Bronchial epithelial cell (primary cell): ENCODE measurements around the gene CPLX1. TPM values are rescaled to one million over a fixed set of nuclear protein-coding genes. Genes with fewer than 3 reads are reported as not detected.
A peak's percentile ranks its signal among the peaks of the same experiment; 100 is the strongest.

ENCODE experiments used
- DNase-seq: peaks from one replicate; pipeline ENCODE4 v3.0.0-alpha.2; 2010; ENCODE audit warnings: low read depth
- FAIRE-seq: peaks from 2 replicates; lab custom pipeline; 2011; peaks lifted over from hg19 to GRCh38; lab: Jason Lieb, UNC
- H3K27me3 ChIP-seq: 2 replicates; pipeline ENCODE4 v1.5.1; 2011; ENCODE audit warnings: low read length; ENCODE audit not compliant: control insufficient read depth, insufficient read depth
- H3K36me3 ChIP-seq: 2 replicates; pipeline ENCODE4 v1.5.1; 2011; ENCODE audit warnings: low read length; ENCODE audit not compliant: control insufficient read depth, insufficient read depth
- H3K4me3 ChIP-seq: 2 replicates; pipeline ENCODE4 v1.5.1; 2011; ENCODE audit warnings: mild to moderate bottlenecking, low read depth, low read length, control low read depth
- total RNA-seq: library from RNA; depleted of rRNA; stranded (reverse); fragments of >200 nt; gene quantifications from 2 replicates; pipeline ENCODE4 v1.2.1, GENCODE V29; 2014
- TF ChIP-seq, protein P1 (sequence below): IDR thresholded peaks from 2 replicates; pipeline ENCODE4 v1.5.1; 2011; ENCODE audit warnings: mild to moderate bottlenecking, moderate library complexity, low read length, control low read depth, inconsistent platforms; ENCODE audit not compliant: insufficient read depth, severe bottlenecking

Gene CPLX1
- total RNA-seq, 1 donor from 2014 or later, result not detected

GRCh38 chr4:832108-832507 is 6.2 kb upstream of the CPLX1 start:
- TF ChIP-seq, protein P1, sequence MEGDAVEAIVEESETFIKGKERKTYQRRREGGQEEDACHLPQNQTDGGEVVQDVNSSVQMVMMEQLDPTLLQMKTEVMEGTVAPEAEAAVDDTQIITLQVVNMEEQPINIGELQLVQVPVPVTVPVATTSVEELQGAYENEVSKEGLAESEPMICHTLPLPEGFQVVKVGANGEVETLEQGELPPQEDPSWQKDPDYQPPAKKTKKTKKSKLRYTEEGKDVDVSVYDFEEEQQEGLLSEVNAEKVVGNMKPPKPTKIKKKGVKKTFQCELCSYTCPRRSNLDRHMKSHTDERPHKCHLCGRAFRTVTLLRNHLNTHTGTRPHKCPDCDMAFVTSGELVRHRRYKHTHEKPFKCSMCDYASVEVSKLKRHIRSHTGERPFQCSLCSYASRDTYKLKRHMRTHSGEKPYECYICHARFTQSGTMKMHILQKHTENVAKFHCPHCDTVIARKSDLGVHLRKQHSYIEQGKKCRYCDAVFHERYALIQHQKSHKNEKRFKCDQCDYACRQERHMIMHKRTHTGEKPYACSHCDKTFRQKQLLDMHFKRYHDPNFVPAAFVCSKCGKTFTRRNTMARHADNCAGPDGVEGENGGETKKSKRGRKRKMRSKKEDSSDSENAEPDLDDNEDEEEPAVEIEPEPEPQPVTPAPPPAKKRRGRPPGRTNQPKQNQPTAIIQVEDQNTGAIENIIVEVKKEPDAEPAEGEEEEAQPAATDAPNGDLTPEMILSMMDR, result no peak
- no peak for DNase-seq
- Histone ChIP-seq H3K4me3 (no peak overlapping the region), H3K27me3 (peaks cover 16% of the 10 kb centered on the region), H3K36me3 (no peaks in the 10 kb centered on the region)
- no peak for FAIRE-seq

GRCh38 chr4:831483-831805 is 5.5 kb upstream of the CPLX1 start:
- TF ChIP-seq, protein P1, result no peak
- FAIRE-seq (peak; percentile 7), DNase-seq (no peak)
- no peaks in the 10 kb centered on the region for H3K36me3 ChIP-seq
- peaks cover 18% of the 10 kb centered on the region for H3K27me3 ChIP-seq
- H3K4me3 ChIP-seq, result no peak overlapping the region

- Histone ChIP-seq H3K36me3 (no peaks in the 10 kb centered on the region), H3K4me3 (no peak overlapping the region), H3K27me3 (peaks cover 18% of the 10 kb centered on the region)
- DNase-seq (no peak), FAIRE-seq (no peak)
- TF ChIP-seq, protein P1, result no peak
Measured at GRCh38 chr4:830601-831482, 4.9 kb upstream of the CPLX1 start.

GRCh38 chr4:829761-830600 is 4.1 kb upstream of the CPLX1 start:
- peaks cover 21% of the 10 kb centered on the region for H3K27me3 ChIP-seq
- TF ChIP-seq, protein P1, result no peak
- DNase-seq (no peak), FAIRE-seq (no peak)
- no peaks in the 10 kb centered on the region for H3K36me3 ChIP-seq
- no peak overlapping the region for H3K4me3 ChIP-seq

DNA sequence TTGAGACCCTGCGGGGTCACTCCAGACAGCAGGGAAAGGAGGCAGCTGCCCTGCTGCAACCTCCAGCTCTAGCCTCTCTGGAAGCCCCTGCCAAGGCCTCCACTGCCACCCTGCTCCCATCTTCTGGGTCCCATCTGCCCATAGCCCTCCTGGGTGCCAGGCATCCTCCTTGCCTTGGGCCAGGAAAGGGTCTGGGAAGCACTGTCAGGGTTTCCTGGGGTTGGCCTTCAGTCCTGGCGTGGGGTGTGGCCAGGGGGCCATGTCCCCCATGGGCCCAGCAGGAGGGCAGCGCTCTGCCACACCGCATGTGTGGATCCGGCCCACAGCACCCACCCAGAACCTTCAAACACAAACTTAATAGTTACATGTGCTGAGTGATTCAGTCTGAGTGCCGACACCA is 3.4 kb upstream of the CPLX1 start:
- no peaks in the 10 kb centered on the region for H3K36me3 ChIP-seq
- peaks cover 26% of the 10 kb centered on the region for H3K27me3 ChIP-seq
- DNase-seq (no peak), FAIRE-seq (no peak)
- TF ChIP-seq, protein P1, result no peak
- no peak overlapping the region for H3K4me3 ChIP-seq
